ENCODE measurements around the gene DGLUCY.
"Not testable (repeated sequence)": the region's sequence is repeated elsewhere in the genome, so short reads cannot be mapped to it uniquely, and the experiment has no call there.

DGLUCY gene

DNA sequence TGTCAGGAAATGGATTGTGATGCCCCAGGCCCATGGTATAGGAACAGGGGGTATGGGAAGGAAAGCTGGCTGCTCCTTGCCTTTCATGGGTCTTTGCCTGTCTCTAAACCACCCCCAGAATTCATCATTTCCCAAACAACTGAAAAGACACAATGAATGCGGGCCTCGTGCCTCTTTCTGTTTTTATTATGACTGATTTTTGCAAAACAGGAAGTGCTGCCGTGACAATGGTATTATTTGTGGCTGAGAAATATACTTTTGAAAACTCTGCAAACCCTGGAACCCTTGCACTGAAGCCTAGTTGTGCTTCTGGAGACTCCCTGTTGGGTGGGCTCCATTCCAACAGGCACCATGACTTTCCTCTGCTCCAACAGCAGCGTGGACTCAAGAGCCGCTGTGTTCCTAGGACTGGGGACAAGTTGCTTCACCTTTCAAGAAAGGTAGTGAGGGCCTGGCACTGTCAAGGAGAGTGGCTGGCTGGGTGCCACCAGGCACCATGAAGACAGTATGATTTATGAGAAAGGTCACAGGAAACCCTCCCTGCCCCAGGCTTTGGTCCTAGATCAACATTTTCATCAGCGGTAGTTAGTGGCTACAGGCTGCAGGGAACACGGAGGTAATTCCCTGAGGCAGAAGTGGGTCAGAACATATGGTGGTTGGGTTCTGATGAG, 4.8 kb upstream of the DGLUCY start:
- DNase-seq (ENCODE audit: low spot score), result peak; percentile 45

DNA sequence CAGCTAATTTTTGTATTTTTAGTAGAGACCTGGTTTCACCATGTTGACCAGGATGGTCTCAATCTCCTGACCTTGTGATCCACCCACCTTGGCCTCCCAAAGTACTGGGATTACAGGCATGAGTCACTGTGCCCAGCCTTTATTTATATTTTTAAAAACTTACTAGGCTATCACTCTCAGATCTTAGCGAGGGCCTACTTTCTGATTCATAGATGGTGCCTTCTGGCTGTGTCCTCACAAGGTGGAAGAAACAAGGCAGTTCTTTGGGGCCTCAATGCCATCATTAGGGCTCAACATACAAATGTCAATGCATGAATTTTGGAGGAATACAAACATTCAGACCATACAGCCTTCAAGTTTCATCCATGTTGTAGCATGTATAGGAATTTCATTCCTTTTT, 2.4 kb upstream of the DGLUCY start:
- no peak for DNase-seq (ENCODE audit: low spot score)

DNA sequence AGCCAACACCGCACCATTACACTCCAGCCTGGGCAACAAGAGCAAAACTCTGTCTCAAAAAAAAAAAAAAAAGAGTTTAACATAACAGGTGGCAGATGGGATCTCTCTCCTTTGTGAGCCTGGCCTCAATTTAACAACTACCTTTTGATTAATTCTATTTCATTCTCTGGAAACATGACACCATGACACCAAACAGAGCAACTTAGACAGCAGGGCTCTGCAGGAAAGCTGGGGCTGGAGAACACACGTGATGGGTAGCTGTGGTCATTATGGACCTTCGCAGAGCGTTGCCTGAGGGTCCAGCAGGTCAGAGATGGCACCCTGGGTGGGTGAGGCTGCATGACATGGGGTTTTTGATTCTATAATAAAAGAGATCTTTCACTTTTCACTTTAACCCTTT, 1.7 kb upstream of the DGLUCY start:
- DNase-seq (ENCODE audit: low spot score), result no peak

DNA sequence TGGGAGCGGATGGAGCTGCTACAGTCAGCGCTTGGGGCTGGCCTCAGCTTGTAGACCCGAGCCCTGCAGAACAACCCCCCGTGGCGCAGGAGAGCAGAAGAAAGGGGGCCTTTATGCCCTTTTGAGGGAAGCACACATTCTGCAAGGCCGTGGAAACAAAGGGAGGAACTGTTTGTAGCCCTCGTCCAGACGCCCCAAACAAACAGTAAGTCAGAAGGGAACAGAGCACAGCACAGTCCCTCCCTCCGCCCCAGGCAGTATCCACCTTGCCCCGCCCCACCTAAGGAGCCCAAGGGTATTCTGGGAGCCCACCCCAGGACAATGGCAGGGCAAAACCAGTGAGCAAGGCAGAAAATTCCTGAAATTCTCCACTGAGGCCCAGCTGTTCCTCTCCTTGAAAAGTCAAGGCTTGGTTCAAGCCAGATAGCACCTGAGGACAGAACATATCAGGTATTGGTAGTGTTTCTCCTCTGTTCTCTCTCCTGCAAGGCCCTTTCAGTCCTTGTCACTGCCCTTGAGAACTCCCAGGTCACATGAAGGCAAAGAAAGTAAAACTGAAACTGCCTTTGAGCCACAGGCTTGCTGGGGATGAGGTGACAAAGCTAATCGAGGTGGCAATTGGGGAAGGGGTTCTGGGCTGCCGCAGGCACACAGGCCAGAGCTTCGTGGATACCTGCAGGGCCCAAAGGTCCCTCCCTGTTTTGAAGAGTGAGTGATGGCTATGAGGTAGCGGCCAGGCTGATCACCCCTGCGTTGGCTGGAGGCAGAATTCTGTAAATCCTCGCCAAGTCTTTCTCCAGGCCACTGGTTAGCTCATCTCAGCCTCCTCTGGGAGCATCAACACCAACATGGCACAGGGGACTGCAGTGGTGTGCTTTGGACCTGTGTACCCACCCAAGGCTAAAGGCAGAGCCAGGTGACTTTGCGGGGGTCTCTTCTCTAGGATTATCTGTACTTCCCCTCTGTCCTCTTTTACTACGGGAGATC, 499 bp downstream of the DGLUCY start:
- peak; percentile 75 for DNase-seq (ENCODE audit: low spot score)

DNA sequence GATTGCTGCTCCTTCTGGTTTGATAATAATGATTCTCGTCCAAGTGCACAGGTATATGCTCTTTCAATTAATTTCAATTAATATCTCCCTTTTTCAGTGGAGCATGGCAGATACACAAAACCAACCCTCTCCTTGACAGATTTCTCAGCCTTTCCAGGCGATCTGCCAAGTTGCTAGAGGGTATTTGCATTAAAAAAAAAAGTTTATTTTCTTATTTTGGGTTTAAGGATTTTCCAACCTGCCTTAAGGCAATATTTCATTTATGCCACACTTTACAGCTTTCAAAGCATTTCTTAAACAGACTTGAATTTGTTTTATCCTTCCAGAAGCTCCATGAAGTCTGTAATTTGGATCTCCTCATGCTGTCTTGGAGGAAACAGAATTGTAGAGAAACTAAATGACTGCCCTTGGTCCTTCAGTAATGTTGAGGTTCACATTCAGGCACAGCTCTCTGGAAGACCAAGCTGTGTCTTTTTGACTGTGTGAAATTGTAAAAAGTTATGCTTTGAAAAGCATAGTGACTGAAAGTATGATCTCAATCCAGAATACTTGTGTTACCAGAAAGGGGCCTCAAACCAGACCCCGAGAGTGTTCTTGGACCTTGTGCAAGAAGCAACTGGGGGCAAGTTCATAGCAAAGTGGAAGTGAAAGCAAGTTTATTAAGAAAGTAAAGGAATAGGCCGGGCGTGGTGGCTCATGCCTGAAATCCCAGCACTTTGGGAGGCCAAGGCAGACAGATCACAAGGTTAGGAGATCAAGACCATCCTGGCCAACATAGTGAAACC, 2.3 kb downstream of the DGLUCY start:
- no peak for DNase-seq (ENCODE audit: low spot score)

DNA sequence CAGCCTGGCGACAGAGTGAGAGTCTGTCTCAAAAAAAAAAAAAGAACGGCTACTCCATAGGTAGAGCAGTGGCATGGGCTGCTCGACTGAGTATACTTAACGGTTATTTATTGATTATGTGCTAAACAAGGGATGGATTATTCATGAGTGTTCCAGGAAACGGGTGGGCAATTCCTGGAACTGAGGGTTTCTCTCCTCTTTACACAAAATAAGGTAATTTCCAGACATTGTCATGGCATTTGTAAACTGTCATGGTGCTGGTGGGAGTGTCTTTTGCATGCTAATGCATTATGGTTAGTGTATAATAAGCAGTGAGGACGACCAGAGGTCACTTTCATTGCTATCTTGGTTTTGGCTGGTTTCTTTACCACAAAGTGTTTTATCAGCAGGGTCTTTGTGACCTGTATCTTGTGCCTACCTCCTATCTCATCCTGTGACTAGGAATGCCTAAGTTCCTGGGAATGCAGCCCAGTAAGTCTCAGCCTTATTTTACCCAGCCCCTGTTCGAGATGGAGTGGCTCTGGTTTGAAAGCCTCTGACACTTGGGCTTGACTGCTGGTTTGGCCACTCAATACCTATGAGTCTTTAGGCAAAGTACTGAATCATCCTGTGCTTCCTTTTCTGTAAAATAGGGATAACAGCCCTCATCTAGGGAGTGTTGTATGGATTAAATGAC, 3.2 kb downstream of the DGLUCY start:
- no peak for DNase-seq (ENCODE audit: low spot score)

DNA sequence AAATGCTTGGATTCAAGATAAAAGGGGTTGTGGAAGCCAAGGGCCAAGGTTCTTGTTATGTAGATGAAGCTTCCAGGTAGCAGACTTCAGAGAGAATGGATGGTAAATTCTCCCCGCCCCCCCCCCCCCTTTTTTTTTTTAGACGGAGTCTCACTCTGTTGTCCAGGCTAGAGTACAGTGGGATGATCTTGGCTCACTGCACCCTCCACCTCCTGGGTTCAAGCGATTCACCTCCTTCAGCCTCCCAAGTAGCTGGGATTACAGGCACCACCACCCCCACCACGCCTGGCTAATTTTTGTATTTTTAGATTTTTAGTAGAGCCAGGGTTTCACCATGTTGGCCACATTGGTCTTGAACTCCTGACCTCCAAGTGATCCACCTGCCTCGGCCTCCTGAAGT, 4.1 kb downstream of the DGLUCY start:
- DNase-seq (ENCODE audit: low spot score), result no peak

DNA sequence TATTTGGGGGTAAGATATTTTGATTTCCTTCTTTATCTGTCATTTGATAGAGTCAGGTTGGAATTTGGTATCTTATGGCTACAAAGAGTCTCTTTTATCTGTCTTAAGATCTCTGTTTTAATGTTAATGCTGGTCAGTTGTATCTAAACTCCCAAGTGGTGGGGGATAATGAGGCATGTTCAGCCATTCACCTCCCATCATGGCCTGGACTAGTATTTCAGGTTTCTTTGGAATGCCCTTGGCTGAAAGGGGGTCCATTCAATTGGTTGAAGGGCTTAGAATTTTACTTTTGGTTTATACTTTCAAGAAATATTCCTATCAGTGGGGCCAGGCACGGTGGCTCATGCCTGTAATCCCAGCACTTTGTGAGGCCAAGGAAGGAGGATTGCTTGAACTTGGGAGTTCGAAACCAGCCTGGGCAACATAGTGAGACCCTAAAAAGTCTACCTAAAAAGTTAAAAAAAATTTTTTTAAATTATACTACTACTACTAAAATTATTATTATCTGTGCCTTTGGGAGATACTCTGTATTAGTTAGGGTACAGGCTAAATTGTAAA, 4.7 kb downstream of the DGLUCY start:
- no peak for DNase-seq (ENCODE audit: low spot score)

DNA sequence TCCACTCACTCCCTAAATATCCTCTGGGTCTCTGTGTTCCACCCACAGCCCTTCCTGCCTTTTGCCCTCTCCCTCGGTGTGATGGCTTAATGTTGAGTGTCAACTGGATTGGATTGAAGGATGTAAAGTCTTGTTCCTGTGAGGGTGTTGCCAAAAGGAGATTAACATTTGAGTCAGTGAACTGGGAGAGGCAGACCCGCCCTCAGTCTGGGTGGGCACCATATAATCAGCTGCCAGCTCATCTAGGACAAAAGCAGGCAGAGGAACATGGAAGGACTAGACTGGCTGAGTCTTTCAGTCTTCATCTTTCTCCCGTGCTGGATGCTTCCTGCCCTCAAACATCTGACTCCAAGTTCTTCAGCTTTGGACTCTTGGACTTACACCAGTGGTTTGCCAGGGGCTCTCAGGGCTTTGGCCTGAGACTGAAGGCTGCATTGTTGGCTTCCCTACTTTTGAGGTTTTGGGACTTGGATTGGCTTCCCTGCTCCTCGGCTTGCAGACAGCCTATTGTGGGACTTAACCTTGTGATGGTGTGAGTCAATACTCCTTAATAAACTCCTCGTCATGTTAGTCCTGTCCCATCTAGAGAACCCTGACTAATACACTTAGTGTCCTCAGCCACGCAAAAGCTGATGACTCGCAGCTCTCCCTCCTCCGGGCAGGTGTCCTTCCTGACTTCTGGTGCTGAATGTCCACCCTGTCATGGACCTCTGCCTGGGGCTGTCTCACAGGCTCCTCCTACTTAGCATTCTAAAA, 5.9 kb downstream of the DGLUCY start:
- DNase-seq (ENCODE audit: low spot score), result no peak

DNA sequence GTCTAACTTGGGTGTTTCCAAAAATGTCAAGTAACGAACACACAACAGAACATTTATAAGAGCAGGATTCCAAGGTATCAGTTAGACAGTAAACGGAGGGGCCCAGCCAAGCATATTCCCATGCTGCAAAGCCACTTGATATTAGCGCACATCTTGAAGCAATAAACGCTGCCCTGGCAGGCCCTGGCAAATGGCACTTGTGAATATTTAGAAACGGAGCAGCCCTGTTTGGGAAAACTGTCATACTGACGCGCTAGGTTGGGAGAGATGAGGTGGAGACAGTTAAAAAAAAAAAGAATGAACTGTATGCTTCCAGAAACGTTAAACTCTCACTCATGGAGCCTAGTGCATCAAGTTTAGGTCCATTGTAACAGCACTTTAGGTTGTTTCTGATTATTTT, 9.3 kb downstream of the DGLUCY start:
- no peak for DNase-seq (ENCODE audit: low spot score)

DNA sequence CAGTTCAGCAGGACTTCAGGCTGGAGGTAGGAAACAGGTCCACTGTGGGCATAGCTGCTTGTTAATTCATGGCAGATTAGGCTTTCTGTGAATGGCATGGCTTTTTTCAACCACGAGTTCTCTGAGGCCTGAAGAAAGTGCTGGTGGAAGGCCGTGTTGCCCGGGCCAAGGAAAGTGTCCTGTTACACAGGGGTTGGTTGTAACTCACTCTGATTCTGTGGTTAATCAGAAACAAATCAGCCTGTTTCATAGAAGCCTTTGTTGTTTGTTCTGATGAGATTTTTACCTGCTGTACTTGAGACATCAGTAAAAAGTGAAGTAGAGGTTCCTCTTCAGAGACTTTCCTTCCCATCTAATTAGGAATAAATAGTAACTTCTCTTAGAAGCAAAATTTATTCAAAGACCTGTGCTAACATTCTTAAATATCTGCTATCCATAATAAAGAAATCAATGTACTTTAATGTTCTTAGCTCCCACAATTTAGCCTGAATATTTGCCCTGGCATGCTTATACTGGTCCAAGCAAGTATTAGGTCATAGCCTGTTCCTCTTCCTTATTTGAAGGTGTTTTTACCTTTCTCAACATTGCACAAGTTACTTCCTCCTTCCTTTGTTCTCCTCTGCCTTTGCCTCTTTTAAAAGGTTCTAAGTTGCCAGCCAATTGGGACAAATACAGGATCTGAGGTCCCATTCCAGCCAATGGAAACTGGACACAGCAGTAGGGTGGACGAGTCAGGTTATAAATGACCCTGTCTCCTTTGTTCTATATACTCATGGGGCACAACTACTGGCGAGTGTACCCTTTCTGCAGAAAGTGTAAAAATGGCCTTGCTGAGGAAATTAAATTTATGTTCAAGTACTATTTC, 10.8 kb downstream of the DGLUCY start:
- not testable (repeated sequence) for DNase-seq (ENCODE audit: low spot score)

DNA sequence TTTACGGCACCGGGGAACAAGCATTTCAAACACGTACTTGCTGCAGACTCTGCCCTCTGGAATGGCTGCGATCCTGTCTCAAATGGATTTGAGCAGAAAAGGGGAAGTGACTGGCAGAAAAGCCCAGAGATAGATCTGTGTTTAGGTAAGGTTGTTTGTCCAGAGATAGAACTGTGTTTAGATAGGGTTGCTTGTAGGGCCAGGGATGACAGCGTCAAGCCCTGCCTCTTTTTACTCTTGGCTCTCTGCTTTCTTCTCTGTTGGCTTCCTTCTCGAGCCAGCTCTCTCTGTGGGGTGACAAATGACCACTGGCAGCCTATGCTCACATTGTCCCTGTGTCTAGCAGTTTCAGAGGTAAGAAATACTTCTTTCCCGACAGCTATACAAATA, 11.4 kb downstream of the DGLUCY start:
- DNase-seq (ENCODE audit: low spot score), result no peak

DNA sequence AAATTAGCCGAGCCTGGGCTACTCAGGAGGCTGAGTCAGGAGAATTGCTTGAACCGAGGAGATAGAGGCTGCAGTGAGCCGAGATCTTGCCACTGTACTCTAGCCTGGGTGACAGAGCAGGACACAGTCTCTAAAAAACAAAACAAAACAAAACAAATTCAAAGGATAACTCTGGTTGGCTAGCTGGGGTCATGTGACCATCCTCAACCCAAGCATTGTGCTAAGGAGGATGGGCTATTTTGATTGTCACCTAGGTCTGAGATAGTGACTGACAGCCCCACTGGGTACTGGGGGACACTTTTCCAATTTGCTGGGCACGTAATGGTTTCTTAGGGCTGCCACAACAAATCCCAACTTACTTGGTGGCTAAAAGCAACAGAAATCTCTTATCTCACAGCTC, 11.9 kb downstream of the DGLUCY start:
- no peak for DNase-seq (ENCODE audit: low spot score)

DNA sequence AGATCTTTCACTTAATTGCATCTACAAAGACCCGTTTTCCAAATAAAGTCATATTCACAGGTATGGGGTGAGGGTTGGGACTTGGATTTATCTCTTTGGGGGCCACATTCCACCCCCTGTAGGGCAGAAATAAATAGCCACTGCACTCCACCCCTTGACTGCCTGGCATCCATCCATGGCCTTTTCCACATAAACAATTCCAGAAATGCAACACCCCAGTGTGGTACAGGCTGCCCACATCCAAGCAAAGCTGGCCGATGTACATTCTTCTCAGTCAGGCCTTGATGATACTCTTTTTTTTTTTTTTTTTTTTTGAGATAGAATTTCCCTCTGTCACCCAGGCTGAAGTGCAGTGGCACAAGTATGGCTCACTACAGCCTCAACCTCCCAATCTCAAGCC, 12.9 kb downstream of the DGLUCY start:
- DNase-seq (ENCODE audit: low spot score), result no peak

DNA sequence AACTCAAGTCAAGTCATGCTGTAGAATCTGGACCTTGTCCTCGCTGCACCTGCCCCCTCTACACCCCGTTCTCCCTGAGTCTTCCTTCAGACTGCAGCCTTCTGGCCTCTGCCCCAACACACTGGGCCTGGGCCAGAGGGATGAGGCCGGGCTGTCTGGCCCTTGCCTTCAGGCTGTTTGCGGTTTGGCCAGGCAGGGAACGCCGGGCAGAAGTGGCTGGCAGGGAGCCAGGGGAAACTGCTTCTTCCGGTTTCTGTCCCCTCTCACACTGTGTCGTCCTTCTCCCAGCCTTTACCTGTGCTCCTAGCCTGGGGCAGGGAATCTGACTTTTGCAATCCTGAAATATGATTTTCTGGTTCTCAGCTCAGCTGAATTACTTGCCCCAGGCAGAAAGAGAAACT, 13.5 kb downstream of the DGLUCY start:
- no peak for DNase-seq (ENCODE audit: low spot score)

DNA sequence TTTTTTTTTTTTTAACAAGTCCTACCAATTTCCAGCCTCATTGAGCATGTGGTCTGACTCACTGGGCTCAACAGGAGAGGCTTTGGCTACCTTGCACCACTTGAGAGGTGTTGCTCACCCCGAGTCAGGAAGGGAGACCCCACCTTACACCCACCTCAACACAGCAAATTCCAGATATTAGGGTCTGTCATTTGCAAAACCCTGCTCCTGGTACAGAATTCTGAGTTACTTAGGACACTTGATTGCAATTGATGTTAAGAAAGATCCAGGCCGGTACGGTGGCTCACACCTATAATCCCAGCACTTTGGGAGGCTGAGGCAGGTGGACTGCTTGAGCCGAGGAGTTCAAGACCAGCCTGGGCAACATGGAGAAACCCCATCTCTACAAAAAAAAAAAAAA, 14.1 kb downstream of the DGLUCY start:
- no peak for DNase-seq (ENCODE audit: low spot score)

DNA sequence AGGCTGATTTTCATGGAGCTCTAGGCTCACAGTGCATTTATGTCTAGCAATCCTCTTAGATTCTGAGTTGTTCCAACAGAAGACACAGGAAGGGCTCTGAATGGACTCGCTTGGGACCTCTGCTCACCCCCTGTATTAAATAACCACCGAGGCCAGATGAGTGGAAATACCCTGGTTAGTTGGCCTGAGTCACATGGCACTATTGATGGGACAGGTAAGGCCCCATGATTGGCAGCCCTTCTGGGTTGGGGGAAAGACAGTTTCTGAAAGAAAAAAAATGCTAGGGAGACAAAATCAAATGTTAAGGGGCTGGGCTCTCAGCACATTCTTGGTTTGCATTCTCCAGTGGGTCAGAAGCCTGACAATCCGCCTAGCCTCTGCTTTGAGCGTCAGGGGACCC, 14.8 kb downstream of the DGLUCY start:
- DNase-seq (ENCODE audit: low spot score), result no peak

DNA sequence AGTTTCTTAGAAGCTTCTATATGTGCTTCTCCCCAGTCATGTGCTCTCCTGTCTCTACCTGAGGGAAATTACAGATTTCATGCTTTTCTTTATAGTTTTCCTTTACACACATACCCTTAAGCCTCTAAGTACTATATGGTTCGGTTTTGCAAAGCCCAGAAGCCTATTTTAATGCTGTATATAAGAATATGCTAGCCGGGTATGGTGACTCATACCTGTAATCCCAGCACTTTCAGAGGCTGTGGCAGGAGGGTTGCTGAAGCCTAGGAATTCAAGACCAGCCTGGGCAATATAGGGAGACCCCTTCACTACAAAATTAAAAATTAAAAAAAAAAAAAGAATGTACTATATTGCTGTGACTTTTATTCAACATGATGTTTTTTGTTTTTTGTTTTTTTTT, 15.4 kb downstream of the DGLUCY start:
- DNase-seq (ENCODE audit: low spot score), result no peak

DNA sequence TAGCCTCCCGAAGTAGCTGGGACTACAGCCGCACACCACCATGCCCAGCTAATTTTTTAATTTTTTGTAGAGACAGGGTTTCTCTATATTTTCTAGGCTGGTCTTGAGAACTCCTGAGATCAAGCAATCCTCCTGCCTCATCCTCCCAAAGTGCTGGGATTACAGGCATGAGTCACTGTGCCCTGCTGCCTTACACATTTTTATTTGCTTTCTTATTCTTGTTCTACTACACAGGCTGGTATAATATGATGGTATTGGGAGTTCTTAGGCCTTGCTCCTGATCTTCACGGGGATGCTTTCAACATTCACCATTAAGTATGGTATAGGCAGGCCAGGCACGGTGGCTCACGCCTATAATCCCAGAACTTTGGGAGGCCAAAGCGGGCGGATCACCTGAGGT, 21.2 kb downstream of the DGLUCY start:
- DNase-seq (ENCODE audit: low spot score), result no peak

Data from CD4-positive, alpha-beta T cell treated with Interleukin-6 at 100 ng/mL for 8 hours (primary cell).